ENCODE data around the gene PCAT6.

Gene PCAT6

DNA sequence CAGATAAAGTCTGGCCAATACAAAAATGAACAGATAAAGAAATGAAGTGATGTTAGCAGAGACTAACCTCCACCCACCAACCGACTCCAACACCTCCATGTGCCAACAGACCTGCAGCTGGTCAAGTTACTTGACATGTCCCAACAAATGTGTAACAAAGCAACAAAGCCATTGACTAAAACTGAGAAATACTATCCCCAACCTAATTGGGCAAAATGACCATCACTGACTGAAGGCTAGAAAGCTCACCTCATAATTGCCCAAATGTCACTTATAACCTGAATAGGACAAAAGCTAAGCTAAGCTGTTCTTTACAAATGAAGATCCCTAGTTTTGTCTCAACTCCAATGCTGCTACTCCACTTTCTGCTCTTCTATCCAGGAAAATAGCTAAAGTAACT is 10.0 kb upstream of the PCAT6 start:
- no peak overlapping the region for H2AFZ ChIP-seq (ENCODE audit: low read depth, low read length)
- H3K4me3 ChIP-seq (ENCODE audit: low read length), result no peak overlapping the region
- peaks cover 2% of the 10 kb centered on the region for H3K9me3 ChIP-seq (ENCODE audit: low read length)
- no peaks in the 10 kb centered on the region for H3K27me3 ChIP-seq (ENCODE audit: insufficient read depth, low read length)
- H3K4me1 ChIP-seq (ENCODE audit: insufficient read depth, low read length), result peaks cover 15% of the 10 kb centered on the region
- peaks cover 13% of the 10 kb centered on the region for H3K36me3 ChIP-seq (ENCODE audit: insufficient read depth, low read length)

DNA sequence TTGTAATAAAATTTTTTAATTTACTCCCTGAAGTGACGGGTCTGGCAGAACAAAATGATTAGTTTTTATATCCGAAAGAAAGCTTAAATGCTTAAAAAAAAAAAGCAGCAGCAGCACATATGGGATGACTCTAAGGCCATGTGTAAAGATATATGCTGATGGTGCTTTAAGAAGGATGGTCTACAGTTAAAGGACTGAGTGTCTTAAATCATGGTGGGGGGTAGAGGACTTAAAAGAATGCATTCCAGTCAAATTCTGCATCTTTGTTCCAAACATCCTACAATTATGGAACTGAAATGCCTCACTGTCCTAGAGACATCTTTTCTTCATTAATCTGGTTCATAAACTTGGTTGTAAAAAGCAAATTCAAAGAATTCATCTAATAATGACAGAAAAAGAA is 9.6 kb upstream of the PCAT6 start:
- Histone ChIP-seq H3K36me3 (ENCODE audit: insufficient read depth, low read length) (peaks cover 13% of the 10 kb centered on the region), H3K27me3 (ENCODE audit: insufficient read depth, low read length) (no peaks in the 10 kb centered on the region), H3K9me3 (ENCODE audit: low read length) (peaks cover 2% of the 10 kb centered on the region), H2AFZ (ENCODE audit: low read depth, low read length) (no peak overlapping the region), H3K4me1 (ENCODE audit: insufficient read depth, low read length) (peaks cover 19% of the 10 kb centered on the region), H3K4me3 (ENCODE audit: low read length) (no peak overlapping the region)

DNA sequence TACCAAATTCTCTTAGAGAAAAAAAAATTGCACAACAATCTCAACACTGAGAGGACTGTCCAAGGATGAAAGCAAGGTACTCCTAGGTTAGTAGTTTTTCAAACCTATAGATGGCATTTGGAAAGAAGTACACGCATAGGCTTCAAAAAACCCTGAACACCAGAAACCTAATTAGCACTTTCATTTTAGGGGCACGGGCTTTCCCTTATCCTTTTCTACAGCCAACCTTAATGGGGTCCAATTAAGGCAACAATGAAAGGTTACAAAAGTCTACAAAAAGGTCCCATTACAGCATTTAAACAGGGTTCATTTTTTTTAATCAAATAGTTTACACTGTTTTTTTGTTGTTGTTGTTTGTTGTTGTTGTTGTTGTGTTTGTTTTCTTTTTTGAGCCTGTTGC is 8.7 kb upstream of the PCAT6 start:
- H3K4me3 ChIP-seq (ENCODE audit: low read length), result no peak overlapping the region
- H3K9me3 ChIP-seq (ENCODE audit: low read length), result peaks cover 2% of the 10 kb centered on the region
- no peak overlapping the region for H2AFZ ChIP-seq (ENCODE audit: low read depth, low read length)
- H3K4me1 ChIP-seq (ENCODE audit: insufficient read depth, low read length), result peaks cover 23% of the 10 kb centered on the region
- no peaks in the 10 kb centered on the region for H3K27me3 ChIP-seq (ENCODE audit: insufficient read depth, low read length)
- peaks cover 7% of the 10 kb centered on the region for H3K36me3 ChIP-seq (ENCODE audit: insufficient read depth, low read length)

DNA sequence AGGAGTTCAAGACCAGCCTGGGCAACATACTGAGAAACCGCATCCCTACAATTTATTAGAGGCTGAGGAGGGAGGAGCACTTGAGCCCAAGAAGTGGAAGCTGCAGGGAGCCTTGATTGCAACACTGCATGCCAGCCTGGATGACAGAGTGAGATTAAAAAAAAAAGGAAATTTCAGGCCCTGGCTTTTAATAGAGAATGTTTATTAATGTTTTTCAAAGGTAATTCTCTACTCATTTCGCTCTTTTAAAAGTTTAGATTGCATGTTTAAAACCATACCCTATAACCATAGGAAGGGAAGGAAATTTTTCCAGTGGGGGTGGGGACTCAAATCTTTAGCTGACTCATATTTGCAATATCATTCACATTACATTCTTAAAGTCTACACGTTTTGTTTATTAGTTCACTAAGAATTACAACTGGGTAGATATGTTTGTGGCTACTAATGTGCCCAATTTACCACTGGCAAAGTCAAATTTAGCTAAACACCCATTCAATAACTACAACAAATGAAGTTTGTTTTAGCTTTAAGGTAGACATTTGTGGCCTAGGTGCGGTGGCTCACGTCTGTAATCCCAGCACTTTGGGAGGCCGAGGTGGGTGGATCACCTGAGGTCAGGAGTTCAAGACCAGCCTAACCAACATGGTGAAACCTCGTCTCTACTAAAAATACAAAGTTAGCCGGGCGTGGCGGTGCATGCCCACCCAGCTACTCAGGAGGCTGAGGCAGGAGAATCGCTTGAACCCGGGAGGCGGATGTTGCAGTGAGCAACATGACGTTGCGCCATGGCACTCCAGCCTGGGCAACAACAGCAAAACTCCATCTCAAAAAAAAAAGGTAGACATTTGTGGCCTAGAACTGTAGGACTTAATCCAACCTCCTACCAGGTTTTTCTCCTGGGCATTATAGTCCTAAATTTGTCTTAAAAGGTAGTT is 7.5 kb upstream of the PCAT6 start:
- no peak overlapping the region for H3K4me3 ChIP-seq (ENCODE audit: low read length)
- H3K9me3 ChIP-seq (ENCODE audit: low read length), result peaks cover 2% of the 10 kb centered on the region
- H3K36me3 ChIP-seq (ENCODE audit: insufficient read depth, low read length), result peaks cover 6% of the 10 kb centered on the region
- H3K4me1 ChIP-seq (ENCODE audit: insufficient read depth, low read length), result peaks cover 23% of the 10 kb centered on the region
- H3K27me3 ChIP-seq (ENCODE audit: insufficient read depth, low read length), result no peaks in the 10 kb centered on the region
- H2AFZ ChIP-seq (ENCODE audit: low read depth, low read length), result no peak overlapping the region

DNA sequence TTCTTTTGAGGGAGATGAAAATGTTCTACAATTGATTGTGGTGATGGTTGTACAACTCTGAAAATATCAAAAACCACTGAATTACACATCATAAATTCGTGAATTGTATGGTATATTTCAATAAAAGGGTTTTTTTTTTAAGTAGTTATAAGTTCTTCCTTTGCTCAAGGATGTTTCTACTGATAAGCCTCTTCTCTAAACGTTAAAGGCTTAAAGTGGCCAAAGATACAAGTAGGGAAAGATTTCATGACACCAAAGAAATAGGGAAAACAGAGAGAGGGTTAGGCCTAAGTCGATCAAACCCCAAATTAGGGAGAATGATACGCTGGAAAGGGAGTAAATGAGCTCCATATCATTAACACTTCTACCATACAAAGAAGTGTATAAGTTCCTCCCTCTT is 6.6 kb upstream of the PCAT6 start:
- peaks cover 23% of the 10 kb centered on the region for H3K4me1 ChIP-seq (ENCODE audit: insufficient read depth, low read length)
- H3K9me3 ChIP-seq (ENCODE audit: low read length), result peaks cover 2% of the 10 kb centered on the region
- no peak overlapping the region for H2AFZ ChIP-seq (ENCODE audit: low read depth, low read length)
- H3K36me3 ChIP-seq (ENCODE audit: insufficient read depth, low read length), result peaks cover 6% of the 10 kb centered on the region
- no peak overlapping the region for H3K4me3 ChIP-seq (ENCODE audit: low read length)
- no peaks in the 10 kb centered on the region for H3K27me3 ChIP-seq (ENCODE audit: insufficient read depth, low read length)

DNA sequence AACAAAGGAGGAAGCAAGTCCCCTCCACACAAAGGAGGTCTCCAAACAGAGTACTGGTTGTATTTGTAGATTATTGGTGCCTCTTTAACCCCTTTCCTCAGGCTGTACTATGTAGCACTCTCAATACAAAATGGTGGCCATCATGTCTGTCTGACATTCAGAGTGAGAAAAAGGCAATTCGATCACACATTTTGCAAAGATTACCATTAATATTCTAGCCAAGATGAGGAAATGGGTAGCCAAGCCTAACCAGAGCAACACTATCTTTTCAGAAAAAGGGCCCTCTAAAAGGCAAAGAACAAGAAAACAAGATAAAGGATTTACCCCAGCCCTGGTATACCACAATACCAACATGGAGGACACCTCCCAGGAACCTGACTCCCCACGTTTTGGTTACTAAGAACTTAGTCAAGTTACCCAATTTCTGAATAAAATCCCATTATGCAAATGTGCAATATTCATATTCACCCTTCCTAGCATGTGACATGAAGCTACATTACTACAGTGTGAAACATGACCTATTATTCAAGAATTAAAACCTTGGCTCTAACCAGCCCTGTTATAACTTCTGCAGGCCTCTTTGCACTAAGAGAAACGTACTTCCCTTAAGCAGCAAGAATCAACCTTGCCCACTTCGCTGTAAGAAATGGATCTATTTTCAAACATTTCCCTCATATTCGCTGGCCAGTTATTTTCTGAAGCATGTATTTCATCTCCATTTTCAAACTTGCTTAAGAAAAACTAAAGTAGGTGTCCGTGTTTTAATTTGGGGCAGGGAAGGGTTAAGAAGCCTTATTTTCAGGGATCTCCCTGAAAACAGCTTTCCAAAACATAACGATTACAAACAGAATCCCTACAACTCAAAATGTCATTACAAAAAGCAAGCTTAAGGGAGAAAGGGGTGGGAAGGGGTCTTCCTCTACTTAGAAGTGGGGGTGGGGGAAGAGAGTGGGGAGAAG is 4.6 kb upstream of the PCAT6 start:
- Histone ChIP-seq H3K27me3 (ENCODE audit: insufficient read depth, low read length) (no peaks in the 10 kb centered on the region), H3K4me3 (ENCODE audit: low read length) (peak overlapping the region; percentile 79), H3K36me3 (ENCODE audit: insufficient read depth, low read length) (no peaks in the 10 kb centered on the region), H3K4me1 (ENCODE audit: insufficient read depth, low read length) (peaks cover 28% of the 10 kb centered on the region), H2AFZ (ENCODE audit: low read depth, low read length) (no peak overlapping the region), H3K9me3 (ENCODE audit: low read length) (no peaks in the 10 kb centered on the region)

DNA sequence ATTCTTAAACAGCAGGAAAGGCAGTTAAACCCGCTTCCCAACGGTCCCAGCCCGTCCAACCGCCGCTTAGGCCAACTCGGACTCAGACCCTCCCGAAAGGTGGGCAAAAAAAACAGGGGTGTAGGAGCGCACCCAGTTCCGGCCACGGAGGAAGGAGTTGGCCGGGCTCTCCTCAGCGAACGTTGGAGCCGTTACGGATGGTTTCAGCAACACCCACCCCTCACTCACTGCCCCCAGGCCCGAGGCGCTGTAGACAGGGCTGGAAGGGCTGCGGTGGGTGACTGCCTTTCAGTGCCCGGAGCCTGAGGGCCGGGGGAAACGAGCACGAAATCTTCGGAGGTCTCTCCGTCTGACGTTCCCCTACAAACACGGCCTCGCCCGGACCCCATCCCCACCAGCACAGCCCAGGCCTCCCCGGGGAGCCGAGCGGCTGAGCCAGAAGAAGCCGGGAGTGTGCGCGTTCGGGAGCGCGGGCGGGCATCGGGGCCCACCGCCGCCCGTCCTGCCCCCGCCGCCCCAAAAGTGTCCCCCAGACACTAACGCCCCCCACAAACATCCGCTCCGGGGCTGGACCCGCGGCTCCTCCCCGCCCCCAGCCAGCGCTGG is 3.8 kb upstream of the PCAT6 start:
- Histone ChIP-seq H3K36me3 (ENCODE audit: insufficient read depth, low read length) (no peaks in the 10 kb centered on the region), H3K9me3 (ENCODE audit: low read length) (no peaks in the 10 kb centered on the region), H3K27me3 (ENCODE audit: insufficient read depth, low read length) (no peaks in the 10 kb centered on the region), H3K4me3 (ENCODE audit: low read length) (peak overlapping the region; percentile 79), H2AFZ (ENCODE audit: low read depth, low read length) (no peak overlapping the region), H3K4me1 (ENCODE audit: insufficient read depth, low read length) (peaks cover 31% of the 10 kb centered on the region)

DNA sequence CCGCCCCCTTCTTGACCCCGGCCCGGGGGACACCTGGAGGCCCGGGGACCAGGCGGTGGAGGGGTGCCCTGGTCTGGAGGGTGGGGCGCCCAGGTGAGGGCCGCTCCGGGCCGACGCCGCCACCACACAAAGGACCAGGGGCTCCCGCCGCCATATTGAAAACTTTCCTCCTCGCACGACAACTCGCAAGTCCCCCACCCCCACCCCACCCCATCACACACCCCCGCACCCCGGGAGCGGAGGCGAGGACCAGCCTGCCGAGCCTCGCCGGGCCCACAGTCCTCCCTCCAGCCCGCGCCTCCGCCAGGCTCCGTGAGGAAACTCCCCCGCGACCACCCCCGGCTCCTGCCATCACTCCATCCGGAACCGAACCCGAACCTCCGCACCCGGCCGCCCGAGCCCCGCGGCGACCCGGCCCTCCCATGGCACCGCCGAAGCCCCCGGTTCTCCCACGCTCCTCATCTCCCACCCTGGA is 3.3 kb upstream of the PCAT6 start:
- no peaks in the 10 kb centered on the region for H3K27me3 ChIP-seq (ENCODE audit: insufficient read depth, low read length)
- H3K36me3 ChIP-seq (ENCODE audit: insufficient read depth, low read length), result no peaks in the 10 kb centered on the region
- H3K9me3 ChIP-seq (ENCODE audit: low read length), result no peaks in the 10 kb centered on the region
- peak overlapping the region; percentile 79 for H3K4me3 ChIP-seq (ENCODE audit: low read length)
- H2AFZ ChIP-seq (ENCODE audit: low read depth, low read length), result no peak overlapping the region
- H3K4me1 ChIP-seq (ENCODE audit: insufficient read depth, low read length), result peaks cover 31% of the 10 kb centered on the region

DNA sequence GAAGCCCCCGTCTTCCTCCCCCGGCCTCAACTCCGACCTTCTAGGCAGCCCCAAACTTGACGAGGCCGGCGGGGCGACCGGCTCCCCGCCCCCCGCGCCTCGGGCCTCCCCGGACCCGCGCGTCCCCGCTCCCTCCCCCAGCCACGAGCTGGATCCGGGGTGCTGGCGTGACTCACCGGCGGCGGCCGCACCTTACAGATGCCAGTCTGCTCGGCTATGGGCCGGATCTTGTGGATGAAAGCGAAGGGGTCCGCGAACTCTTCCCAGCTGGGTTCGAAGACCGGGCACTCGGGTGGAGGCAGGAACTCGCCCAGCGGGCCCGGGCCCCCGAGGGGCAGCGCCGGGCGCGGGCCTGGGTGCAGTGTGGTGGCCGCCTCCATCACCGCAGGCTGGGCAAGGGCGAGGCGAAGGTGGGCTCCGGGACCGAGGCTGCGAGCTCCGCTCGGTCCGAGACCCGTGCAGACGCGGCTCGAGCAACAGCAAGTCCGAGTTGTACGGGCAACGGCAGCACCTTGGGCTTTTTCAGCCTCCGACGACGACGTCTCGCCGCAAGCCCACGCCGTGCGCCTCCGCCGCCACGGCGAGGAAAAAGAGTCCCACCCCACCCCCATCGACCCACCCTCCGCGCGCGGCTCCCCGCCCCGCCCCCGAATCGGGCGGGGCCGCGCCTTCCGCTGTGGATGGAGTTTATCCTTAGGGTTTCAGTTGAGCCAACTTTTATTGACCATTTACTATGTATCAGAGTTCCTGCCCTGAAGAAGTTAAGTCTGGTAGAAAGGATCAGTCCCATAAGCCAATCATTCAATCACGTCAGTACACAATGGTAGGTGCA is 2.6 kb upstream of the PCAT6 start, which contains the start of gene KDM5B:
Gene KDM5B, minus strand, starts transcription at position 496 of the 832 bp plus-strand sequence. Its CDS starts 116 bp downstream, at position 380.
- H3K27me3 ChIP-seq (ENCODE audit: insufficient read depth, low read length), result no peaks in the 10 kb centered on the region
- H3K4me1 ChIP-seq (ENCODE audit: insufficient read depth, low read length), result peaks cover 31% of the 10 kb centered on the region
- no peak within 1 kb of the TSS for H2AFZ ChIP-seq (ENCODE audit: low read depth, low read length)

DNA sequence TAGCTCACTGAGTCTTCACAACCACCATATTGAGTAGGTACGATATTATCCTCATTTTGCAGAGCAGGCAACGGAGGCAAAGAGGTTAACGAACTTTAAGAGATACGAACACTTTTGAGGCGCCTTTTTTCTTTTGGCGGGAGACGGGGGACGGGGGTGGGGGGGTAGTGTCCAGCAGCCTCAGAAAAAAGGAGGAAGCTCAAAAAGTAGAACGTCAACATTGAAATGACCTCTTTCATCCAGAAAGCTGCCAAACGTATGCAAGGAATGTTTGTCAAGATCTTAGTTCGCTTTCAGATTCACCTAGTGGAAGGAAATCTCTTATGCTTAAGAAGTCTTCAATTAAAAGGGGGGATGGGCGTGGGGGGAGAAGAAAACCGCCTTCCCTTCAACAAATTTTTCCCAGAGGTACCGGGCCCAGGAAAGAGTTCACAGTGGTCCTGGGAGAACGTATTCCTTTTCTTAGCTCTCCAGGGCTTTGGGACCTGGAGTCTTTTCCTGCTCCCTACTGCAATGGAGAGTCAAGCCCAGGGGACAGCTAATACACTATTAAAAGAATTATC is 1.1 kb upstream of the PCAT6 start:
- Histone ChIP-seq H3K9me3 (ENCODE audit: low read length) (no peaks in the 10 kb centered on the region), H3K36me3 (ENCODE audit: insufficient read depth, low read length) (no peaks in the 10 kb centered on the region), H3K4me1 (ENCODE audit: insufficient read depth, low read length) (peaks cover 27% of the 10 kb centered on the region), H2AFZ (ENCODE audit: low read depth, low read length) (no peak overlapping the region), H3K4me3 (ENCODE audit: low read length) (peak overlapping the region; percentile 86), H3K27me3 (ENCODE audit: insufficient read depth, low read length) (no peaks in the 10 kb centered on the region)

More for the DNA sequence above, 2.6 kb upstream of the PCAT6 start, which contains the start of gene KDM5B:
- H3K9me3 ChIP-seq (ENCODE audit: low read length), result no peaks in the 10 kb centered on the region
- peak within 1 kb of the TSS; percentile 79 for H3K4me3 ChIP-seq (ENCODE audit: low read length)
- H3K36me3 ChIP-seq (ENCODE audit: insufficient read depth, low read length), result no peaks in the 10 kb centered on the region

DNA sequence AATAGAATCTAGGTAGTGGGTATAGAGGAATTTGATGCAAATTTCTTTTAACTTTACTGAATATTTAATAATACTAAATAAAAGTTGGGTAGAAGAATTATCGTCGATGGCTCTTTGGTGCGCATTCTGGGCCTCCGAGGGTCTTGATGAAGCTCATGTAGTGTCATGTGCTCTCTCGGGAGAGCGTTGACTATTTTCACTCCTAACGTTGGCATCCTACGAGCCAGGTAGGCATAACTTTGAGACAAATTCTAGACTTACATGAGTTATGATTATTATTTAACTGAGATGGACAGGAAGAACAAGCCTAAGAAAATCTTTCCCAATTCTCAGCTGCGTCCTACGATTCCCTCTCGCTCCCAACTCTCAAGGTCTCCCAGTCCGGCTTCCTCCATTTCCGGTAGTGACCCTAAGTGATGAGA is 550 bp upstream of the PCAT6 start:
- H3K36me3 ChIP-seq (ENCODE audit: insufficient read depth, low read length), result no peaks in the 10 kb centered on the region
- peak overlapping the region; percentile 86 for H3K4me3 ChIP-seq (ENCODE audit: low read length)
- peak overlapping the region; percentile 81 for H2AFZ ChIP-seq (ENCODE audit: low read depth, low read length)
- H3K4me1 ChIP-seq (ENCODE audit: insufficient read depth, low read length), result peaks cover 22% of the 10 kb centered on the region
- H3K27me3 ChIP-seq (ENCODE audit: insufficient read depth, low read length), result no peaks in the 10 kb centered on the region
- H3K9me3 ChIP-seq (ENCODE audit: low read length), result no peaks in the 10 kb centered on the region

Measured in neuron (in vitro differentiated cells).